HEK293T (cell line): Measurements from ENCODE around the gene TRIM15.

Source experiments
- CTCF ChIA-PET: fragments of 350-600 bp; formaldehyde crosslinking; extraction: SDS; loops from one replicate; lab custom pipeline; 2021; ENCODE audit warnings: antibody characterized with exemption, inconsistent platforms; lab: Yijun Ruan, JAX
- POLR2A ChIA-PET: fragments of 350-600 bp; formaldehyde crosslinking; extraction: SDS; loops from one replicate; lab custom pipeline; 2020; ENCODE audit warnings: antibody characterized with exemption, inconsistent platforms; lab: Yijun Ruan, JAX
- DNase-seq: peaks from one replicate; pipeline ENCODE4 v3.0.0; 2012; ENCODE audit warnings: mixed read lengths; ENCODE audit errors: extremely low spot score
- ARNT ChIP-seq: fragments of 450-650 bp; IDR thresholded peaks from 2 replicates; pipeline ENCODE4 v1.6.1; 2017; ENCODE audit warnings: mild to moderate bottlenecking
- BHLHE40 ChIP-seq: fragments of 450-650 bp; IDR thresholded peaks from 2 replicates; pipeline ENCODE4 v1.6.1; 2016; ENCODE audit warnings: mild to moderate bottlenecking, moderate library complexity, borderline replicate concordance
- CTBP1 ChIP-seq: fragments of 450-650 bp; IDR thresholded peaks from 2 replicates; pipeline ENCODE4 v1.6.1; 2016; ENCODE audit warnings: borderline replicate concordance
- ELF4 ChIP-seq: fragments of 450-650 bp; IDR thresholded peaks from 2 replicates; pipeline ENCODE4 v1.6.1; 2017; ENCODE audit warnings: antibody characterized with exemption
- FOXA1 ChIP-seq: fragments of 450-650 bp; IDR thresholded peaks from 2 replicates; pipeline ENCODE4 v1.6.1; 2016; ENCODE audit warnings: mild to moderate bottlenecking
- FOXK2 ChIP-seq: fragments of 450-650 bp; IDR thresholded peaks from 2 replicates; pipeline ENCODE4 v1.6.1; 2016; ENCODE audit warnings: mild to moderate bottlenecking
- FOXM1 ChIP-seq: fragments of 450-650 bp; IDR thresholded peaks from 2 replicates; pipeline ENCODE4 v1.6.1; 2017; ENCODE audit warnings: mild to moderate bottlenecking, borderline replicate concordance
- HDGF ChIP-seq: fragments of 450-650 bp; IDR thresholded peaks from 2 replicates; pipeline ENCODE4 v1.6.1; 2017; ENCODE audit warnings: antibody characterized with exemption, borderline replicate concordance
- L3MBTL2 ChIP-seq: fragments of 450-650 bp; conservative IDR thresholded peaks from 2 replicates; pipeline ENCODE4 v1.6.1; 2016; ENCODE audit warnings: mild to moderate bottlenecking
- LEF1 ChIP-seq: fragments of 450-650 bp; IDR thresholded peaks from 2 replicates; pipeline ENCODE4 v1.6.1; 2017; ENCODE audit warnings: mild to moderate bottlenecking, borderline replicate concordance
- NFRKB ChIP-seq: fragments of 450-650 bp; IDR thresholded peaks from 2 replicates; pipeline ENCODE4 v1.6.1; 2016; ENCODE audit warnings: mild to moderate bottlenecking, moderate library complexity
- PKNOX1 ChIP-seq: fragments of 450-650 bp; IDR thresholded peaks from 2 replicates; pipeline ENCODE4 v1.6.1; 2016
- SP1 ChIP-seq: fragments of 450-650 bp; IDR thresholded peaks from 2 replicates; pipeline ENCODE4 v1.6.1; 2017
- SUZ12 ChIP-seq: fragments of 450-650 bp; IDR thresholded peaks from 2 replicates; pipeline ENCODE4 v1.6.1; 2016; ENCODE audit warnings: mild to moderate bottlenecking
- TARDBP ChIP-seq: fragments of 450-650 bp; IDR thresholded peaks from 2 replicates; pipeline ENCODE4 v1.6.1; 2016
- ZNF384 ChIP-seq: fragments of 450-650 bp; IDR thresholded peaks from 2 replicates; pipeline ENCODE4 v1.6.1; 2016

Gene TRIM15

DNA sequence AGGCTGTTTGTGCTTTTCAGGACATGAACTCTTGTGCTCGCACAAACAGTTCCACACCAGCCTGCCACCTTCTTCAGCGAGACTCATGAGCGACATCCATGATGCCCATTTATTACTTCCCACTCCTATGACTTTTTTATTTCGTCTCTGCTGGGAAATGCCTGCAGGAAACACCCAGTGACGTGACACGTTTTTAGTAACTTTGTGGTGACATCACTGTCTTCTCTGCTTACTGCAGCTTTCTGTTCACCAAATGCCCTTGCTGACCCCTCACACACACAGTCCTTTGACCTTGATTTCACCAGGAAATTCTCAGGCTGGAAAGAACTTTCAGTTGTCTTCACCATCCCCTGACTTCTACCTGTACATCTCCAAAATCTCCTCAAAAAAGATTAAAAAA is 18.5 kb upstream of the TRIM15 start:
- ChIA-PET POLR2A (no interaction called here), CTCF (interaction anchor here (1.0 kb wide), 1 partner anchor 13 kb away, joined by 8 read pairs; no protein-coding TSS in a partner anchor)
- TF ChIP-seq FOXA1 (no peak), SP1 (no peak), L3MBTL2 (no peak), CTBP1 (no peak), FOXK2 (no peak), ZNF384 (no peak), FOXM1 (no peak)
- DNase-seq, result no peak

GRCh38 chr6:30145818-30146217 is 17.5 kb upstream of the TRIM15 start:
- no peak for DNase-seq
- ChIA-PET POLR2A (no interaction called here), CTCF (interaction anchor here (0.7 to 1.0 kb wide), 2 partner anchors 14 to 37 kb away, joined by 3 to 8 read pairs; no protein-coding TSS in a partner anchor)
- no peak for TF ChIP-seq ZNF384
- no peak for TF ChIP-seq CTBP1
- no peak for TF ChIP-seq HDGF
- no peak for TF ChIP-seq SUZ12
- TF ChIP-seq ARNT, result no peak
- no peak for TF ChIP-seq FOXA1
- no peak for TF ChIP-seq FOXM1
- TF ChIP-seq ELF4, result no peak

DNA sequence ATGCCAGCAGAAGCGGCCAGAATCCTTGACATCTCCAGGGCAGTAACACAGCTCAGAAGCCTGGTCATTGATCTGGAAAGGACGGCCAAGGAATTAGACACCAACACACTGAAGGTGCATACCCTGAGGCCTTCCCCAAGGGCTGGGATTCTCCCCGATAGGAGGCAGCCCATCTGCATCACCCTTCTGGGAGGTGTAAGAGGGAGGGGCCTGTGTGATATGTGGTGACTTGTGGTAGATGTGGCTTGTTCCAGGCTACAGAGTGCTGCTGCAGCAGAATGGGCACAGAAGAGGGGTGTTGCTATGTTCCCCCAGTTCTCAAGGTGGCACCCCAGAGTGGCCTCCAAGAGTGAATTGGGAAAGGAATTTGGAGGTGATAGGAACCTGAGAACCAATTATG is 16.2 kb upstream of the TRIM15 start:
- POLR2A ChIA-PET, result no interaction called here
- no peak for DNase-seq
- no peak for TF ChIP-seq SP1
- no peak for TF ChIP-seq ZNF384
- TF ChIP-seq HDGF, result no peak
- no peak for TF ChIP-seq ELF4
- TF ChIP-seq FOXK2, result no peak
- TF ChIP-seq SUZ12, result no peak
- TF ChIP-seq CTBP1, result no peak
- TF ChIP-seq NFRKB, result no peak
- TF ChIP-seq L3MBTL2, result no peak
- no peak for TF ChIP-seq FOXM1
- TF ChIP-seq FOXA1, result no peak
- CTCF ChIA-PET, result no interaction called here

DNA sequence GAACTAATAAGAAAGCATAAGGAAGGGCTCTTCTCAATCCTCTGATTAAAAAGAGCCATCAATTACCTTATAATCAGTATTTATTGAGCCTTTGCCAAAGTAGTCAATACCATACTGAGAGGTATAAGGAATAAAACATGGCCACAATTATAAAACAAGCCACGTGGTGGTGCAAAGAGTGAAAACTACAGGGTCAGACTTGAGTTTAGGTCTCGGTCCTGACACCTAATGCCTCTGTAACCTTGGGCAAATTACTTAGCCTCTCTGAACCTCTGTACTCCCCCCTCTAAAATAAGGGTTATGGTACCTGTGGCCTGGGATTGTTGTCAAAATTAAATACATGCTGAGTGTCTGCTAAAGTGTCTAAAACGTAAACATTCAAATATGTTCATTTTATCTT is 14.1 kb upstream of the TRIM15 start:
- ChIA-PET POLR2A (no interaction called here), CTCF (interaction anchor here (1.3 kb wide), 1 partner anchor 17 kb away, joined by 3 read pairs; no protein-coding TSS in a partner anchor)
- no peak for DNase-seq
- TF ChIP-seq FOXA1 (no peak), PKNOX1 (no peak), NFRKB (no peak), L3MBTL2 (no peak), ELF4 (no peak), BHLHE40 (no peak), ARNT (no peak), TARDBP (no peak), HDGF (no peak)

DNA sequence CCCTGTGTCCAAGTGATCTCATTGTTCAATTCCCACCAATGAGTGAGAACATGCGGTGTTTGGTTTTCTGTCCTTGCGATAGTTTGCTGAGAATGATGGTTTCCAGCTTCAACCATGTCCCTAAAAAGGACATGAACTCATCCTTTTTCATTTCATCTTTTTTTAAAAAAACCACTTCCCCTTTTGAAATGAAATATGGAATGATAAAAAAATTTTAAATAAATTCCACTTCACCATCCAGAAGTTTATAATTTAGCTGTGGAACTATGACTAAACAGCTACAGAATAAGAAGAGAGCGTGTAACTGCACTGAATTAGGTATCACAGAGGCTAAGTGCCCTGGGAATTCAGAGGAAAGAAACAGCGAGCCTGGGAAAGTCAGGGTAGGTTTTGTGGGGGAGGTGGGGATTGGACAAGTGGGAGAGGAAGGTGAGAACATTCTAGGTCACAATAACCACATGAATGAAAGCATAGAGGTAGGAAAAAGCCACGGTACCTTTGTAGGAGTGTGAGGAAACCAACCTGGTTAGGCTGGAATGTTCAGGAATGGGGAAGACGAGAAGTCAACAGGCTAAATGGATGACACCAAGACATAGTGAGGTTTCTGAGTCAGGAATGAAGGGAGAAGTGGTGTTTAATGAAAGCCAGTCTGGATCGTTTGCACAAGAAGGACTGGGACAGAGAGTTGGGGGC is 13.3 kb upstream of the TRIM15 start:
- ChIA-PET CTCF (no interaction called here), POLR2A (no interaction called here)
- DNase-seq, result no peak
- TF ChIP-seq BHLHE40, result no peak
- TF ChIP-seq SUZ12, result no peak
- TF ChIP-seq FOXA1, result no peak
- TF ChIP-seq ZNF384, result no peak
- no peak for TF ChIP-seq TARDBP
- no peak for TF ChIP-seq SP1
- TF ChIP-seq LEF1, result no peak
- TF ChIP-seq FOXK2, result no peak
- no peak for TF ChIP-seq L3MBTL2
- TF ChIP-seq FOXM1, result no peak
- no peak for TF ChIP-seq HDGF
- no peak for TF ChIP-seq PKNOX1
- TF ChIP-seq ARNT, result no peak
- TF ChIP-seq NFRKB, result no peak
- TF ChIP-seq ELF4, result no peak
- no peak for TF ChIP-seq CTBP1

GRCh38 chr6:30150671-30151395 is 12.5 kb upstream of the TRIM15 start:
- ChIA-PET POLR2A (no interaction called here), CTCF (no interaction called here)
- TF ChIP-seq SP1, result no peak
- no peak for DNase-seq

DNA sequence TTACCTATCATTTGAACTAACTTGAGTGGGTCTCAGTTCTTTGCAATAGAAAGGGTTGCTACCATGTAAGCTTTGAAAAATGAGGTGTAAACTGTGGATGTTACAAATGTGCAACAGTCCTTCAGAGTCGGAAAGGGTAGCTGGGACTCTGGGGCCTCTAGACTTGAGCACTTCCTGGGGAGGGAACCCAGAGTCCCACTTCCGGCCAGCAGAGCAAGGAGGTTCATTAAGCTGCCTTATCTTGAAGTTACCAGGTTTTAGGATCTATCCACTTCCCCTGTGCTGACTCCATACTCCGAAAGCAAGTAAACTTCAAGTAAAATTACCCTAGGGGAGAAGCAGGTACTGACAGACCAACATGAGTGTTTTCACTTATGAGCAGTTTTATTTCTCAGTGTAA is 11.8 kb upstream of the TRIM15 start:
- ChIA-PET POLR2A (interaction anchor here (0.6 to 1.0 kb wide), 2 partner anchors 21 to 50 kb away, joined by 3 read pairs; no protein-coding TSS in a partner anchor), CTCF (no interaction called here)
- no peak for TF ChIP-seq BHLHE40
- no peak for TF ChIP-seq FOXM1
- TF ChIP-seq ELF4, result no peak
- no peak for TF ChIP-seq HDGF
- no peak for TF ChIP-seq TARDBP
- TF ChIP-seq ARNT, result no peak
- no peak for TF ChIP-seq NFRKB
- no peak for TF ChIP-seq FOXK2
- TF ChIP-seq PKNOX1, result no peak
- TF ChIP-seq LEF1, result no peak
- TF ChIP-seq FOXA1, result no peak
- no peak for TF ChIP-seq ZNF384
- TF ChIP-seq L3MBTL2, result no peak
- no peak for TF ChIP-seq SUZ12
- no peak for TF ChIP-seq CTBP1
- TF ChIP-seq SP1, result no peak
- DNase-seq, result no peak
